HTR-8/SVneo (cell line): ENCODE measurements around the gene CTDSP1.

Experiments used
- DNase-seq: peaks from one replicate; pipeline ENCODE4 v3.0.0; 2011; ENCODE audit warnings: low spot score, mixed read lengths; ENCODE audit not compliant: insufficient read length
- FAIRE-seq: peaks from 2 replicates; lab custom pipeline; 2011; peaks lifted over from hg19 to GRCh38; lab: Jason Lieb, UNC

Gene CTDSP1

GRCh38 chr2:218399391-218400166 lies at the start of gene CTDSP1:
Gene CTDSP1 (plus strand): TSS chr2:218399868. CDS start chr2:218400091, 223 bp downstream.
- peak; percentile 89 for FAIRE-seq
- DNase-seq, result peak; percentile 89

GRCh38 chr2:218354045-218354444 lies 45.6 kb upstream of the CTDSP1 start:
- DNase-seq (no peak), FAIRE-seq (no peak)

GRCh38 chr2:218354850-218355443 lies 44.7 kb upstream of the CTDSP1 start:
- DNase-seq (no peak), FAIRE-seq (no peak)

- DNase-seq (no peak), FAIRE-seq (no peak)
Observed at GRCh38 chr2:218357236-218358177, 42.2 kb upstream of the CTDSP1 start.

GRCh38 chr2:218360453-218360852 lies 39.2 kb upstream of the CTDSP1 start:
- FAIRE-seq, result no peak
- no peak for DNase-seq

- no peak for FAIRE-seq
- no peak for DNase-seq
Observed at GRCh38 chr2:218362606-218363005, 37.1 kb upstream of the CTDSP1 start.

- DNase-seq (no peak), FAIRE-seq (no peak)
Observed at GRCh38 chr2:218363736-218364135, 35.9 kb upstream of the CTDSP1 start.

- no peak for DNase-seq
- FAIRE-seq, result no peak
Observed at GRCh38 chr2:218364196-218364595, 35.5 kb upstream of the CTDSP1 start.

GRCh38 chr2:218366621-218367414 lies 32.9 kb upstream of the CTDSP1 start:
- no peak for FAIRE-seq
- DNase-seq, result no peak

GRCh38 chr2:218367415-218368149 lies 32.1 kb upstream of the CTDSP1 start:
- DNase-seq, result peak; percentile 78
- peak; percentile 92 for FAIRE-seq

GRCh38 chr2:218368150-218368528 lies 31.5 kb upstream of the CTDSP1 start:
- DNase-seq (no peak), FAIRE-seq (no peak)

- DNase-seq (no peak), FAIRE-seq (no peak)
Observed at GRCh38 chr2:218368621-218369153, 31.0 kb upstream of the CTDSP1 start.

- no peak for FAIRE-seq
- no peak for DNase-seq
Observed at GRCh38 chr2:218369330-218369729, 30.3 kb upstream of the CTDSP1 start.

GRCh38 chr2:218370410-218371063 lies 29.1 kb upstream of the CTDSP1 start:
- DNase-seq, result no peak
- FAIRE-seq, result no peak

GRCh38 chr2:218371983-218372350 lies 27.7 kb upstream of the CTDSP1 start:
- no peak for DNase-seq

GRCh38 chr2:218374795-218375194 lies 24.9 kb upstream of the CTDSP1 start:
- DNase-seq (no peak), FAIRE-seq (no peak)

More at GRCh38 chr2:218371983-218372350, 27.7 kb upstream of the CTDSP1 start:
- FAIRE-seq, result no peak

GRCh38 chr2:218375212-218375611 lies 24.5 kb upstream of the CTDSP1 start:
- no peak for FAIRE-seq

GRCh38 chr2:218378053-218378452 lies 21.6 kb upstream of the CTDSP1 start:
- FAIRE-seq, result no peak
- no peak for DNase-seq

More at GRCh38 chr2:218375212-218375611, 24.5 kb upstream of the CTDSP1 start:
- DNase-seq, result peak; percentile 39
